Uterus (tissue), 2 donors: ENCODE results near the gene CAMK2G.

Experiments used
- CTCF ChIP-seq, 4 experiments: fragments of 200-600 bp in 2 of 4; fragments of 450-650 bp in 2 of 4; sonication (generic) in 2 of 4; IDR thresholded peaks; one replicate each; pipeline ENCODE4 v1.5.1; 2016 to 2019; ENCODE audit warnings: antibody characterized with exemption in 4 of 4, mild to moderate bottlenecking in 2 of 4, moderate library complexity in 1 of 4
- POLR2A ChIP-seq, 2 donors: fragments of 450-650 bp; IDR thresholded peaks; one replicate each; pipeline ENCODE4 v1.6.1; 2016; ENCODE audit warnings: antibody characterized with exemption in 2 of 2, mild to moderate bottlenecking in 1 of 2, moderate library complexity in 1 of 2

- TF ChIP-seq CTCF (IDR thresholded peaks at IDR 0.05) (no peak), POLR2A (IDR thresholded peaks at IDR 0.05) (no peak)
These were observed 94.7 kb downstream of the CAMK2G start for GRCh38 chr10:73779539-73780197.
